K562 (cell line): ENCODE data around the gene RRP9.

Experiments used
- BACH1 ChIP-seq: fragments of 200-800 bp; sonication (Bioruptor generic); IDR thresholded peaks from 2 replicates; pipeline ENCODE4 v1.6.1; 2016; ENCODE audit warnings: missing genetic modification characterization, missing compliant biosample characterization
- CUX1 ChIP-seq: fragments of 200-800 bp; sonication (Bioruptor generic); IDR thresholded peaks from 2 replicates; pipeline ENCODE4 v1.6.1; 2016; ENCODE audit warnings: missing genetic modification characterization, missing compliant biosample characterization
- HDAC8 ChIP-seq: fragments of 450-650 bp; IDR thresholded peaks from 2 replicates; pipeline ENCODE4 v1.6.1; 2016; ENCODE audit warnings: mild to moderate bottlenecking, missing genetic modification characterization, moderate library complexity, missing compliant biosample characterization
- SMARCB1 ChIP-seq: IDR thresholded peaks from 2 replicates; pipeline ENCODE4 v1.6.1; 2011; ENCODE audit warnings: improper control_type of control experiment, low read depth; ENCODE audit not compliant: insufficient read length
- TAF1 ChIP-seq: IDR thresholded peaks from 2 replicates; pipeline ENCODE4 v1.6.1; 2011; ENCODE audit warnings: mild to moderate bottlenecking, low read length, moderate library complexity; ENCODE audit not compliant: insufficient read depth, control insufficient read depth, severe bottlenecking; ENCODE audit errors: extremely low read depth
- TCF3 ChIP-seq: sonication (generic); formaldehyde crosslinking; IDR thresholded peaks from 2 replicates; pipeline ENCODE4 v1.4.0; 2020; ENCODE audit warnings: mild to moderate bottlenecking, missing genetic modification reagents
- TCF7L2 ChIP-seq: fragments of 150-350 bp; IDR thresholded peaks from 2 replicates; pipeline ENCODE4 v1.6.1; 2016; ENCODE audit warnings: low read depth, mild to moderate bottlenecking, low read length, moderate library complexity
- TRIM25 ChIP-seq: fragments of 450-650 bp; IDR thresholded peaks from 2 replicates; pipeline ENCODE4 v1.7.0; 2016; ENCODE audit warnings: borderline replicate concordance
- YY1 ChIP-seq, 3 experiments: IDR thresholded peaks; 2 replicates each; pipeline ENCODE4 v1.6.1; 2011; ENCODE audit warnings: low read length in 2 of 3, mild to moderate bottlenecking in 2 of 3, moderate library complexity in 2 of 3, borderline replicate concordance in 1 of 3, control low read depth in 1 of 3, low read depth in 1 of 3; ENCODE audit not compliant: insufficient read depth in 3 of 3, insufficient replicate concordance in 2 of 3, control insufficient read depth in 1 of 3, insufficient read length in 1 of 3; ENCODE audit errors: extremely low read depth in 1 of 3
- ZNF282 ChIP-seq: sonication (generic); formaldehyde crosslinking; IDR thresholded peaks from 2 replicates; pipeline ENCODE4 v1.8.1; 2023; ENCODE audit warnings: missing genetic modification reagents
- TF ChIP-seq, protein P1 (sequence below), 3 experiments: IDR thresholded peaks in 2 of 3; conservative IDR thresholded peaks in 1 of 3; 2 replicates each; pipeline ENCODE4 v1.5.1; 2011 to 2012; ENCODE audit warnings: low read length in 3 of 3, mild to moderate bottlenecking in 3 of 3, control low read depth in 2 of 3, improper control_type of control experiment in 1 of 3, inconsistent platforms in 1 of 3, low read depth in 1 of 3, mixed read lengths in 1 of 3, moderate library complexity in 1 of 3; ENCODE audit not compliant: insufficient read depth in 2 of 3
- TF ChIP-seq, protein P2 (sequence below): sonication (generic); formaldehyde crosslinking; IDR thresholded peaks from 2 replicates; pipeline ENCODE4 v1.5.0; 2020; ENCODE audit warnings: missing genetic modification reagents
- TF ChIP-seq, protein P3 (sequence below): sonication (generic); formaldehyde crosslinking; IDR thresholded peaks from 2 replicates; pipeline ENCODE4 v1.8.0; 2022; ENCODE audit warnings: mild to moderate bottlenecking, low read depth, missing genetic modification reagents
- TF ChIP-seq, protein P4 (sequence below): fragments of 450-650 bp; IDR thresholded peaks from 2 replicates; pipeline ENCODE4 v1.6.1; 2016; ENCODE audit warnings: borderline replicate concordance

GRCh38 chr3:51887620-51888019, 54.1 kb downstream of the RRP9 start:
- TF ChIP-seq, protein P1, sequence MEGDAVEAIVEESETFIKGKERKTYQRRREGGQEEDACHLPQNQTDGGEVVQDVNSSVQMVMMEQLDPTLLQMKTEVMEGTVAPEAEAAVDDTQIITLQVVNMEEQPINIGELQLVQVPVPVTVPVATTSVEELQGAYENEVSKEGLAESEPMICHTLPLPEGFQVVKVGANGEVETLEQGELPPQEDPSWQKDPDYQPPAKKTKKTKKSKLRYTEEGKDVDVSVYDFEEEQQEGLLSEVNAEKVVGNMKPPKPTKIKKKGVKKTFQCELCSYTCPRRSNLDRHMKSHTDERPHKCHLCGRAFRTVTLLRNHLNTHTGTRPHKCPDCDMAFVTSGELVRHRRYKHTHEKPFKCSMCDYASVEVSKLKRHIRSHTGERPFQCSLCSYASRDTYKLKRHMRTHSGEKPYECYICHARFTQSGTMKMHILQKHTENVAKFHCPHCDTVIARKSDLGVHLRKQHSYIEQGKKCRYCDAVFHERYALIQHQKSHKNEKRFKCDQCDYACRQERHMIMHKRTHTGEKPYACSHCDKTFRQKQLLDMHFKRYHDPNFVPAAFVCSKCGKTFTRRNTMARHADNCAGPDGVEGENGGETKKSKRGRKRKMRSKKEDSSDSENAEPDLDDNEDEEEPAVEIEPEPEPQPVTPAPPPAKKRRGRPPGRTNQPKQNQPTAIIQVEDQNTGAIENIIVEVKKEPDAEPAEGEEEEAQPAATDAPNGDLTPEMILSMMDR (IDR thresholded peaks at IDR 0.05 in 2 of 3, conservative IDR thresholded peaks at IDR 0.05 in 1 of 3; ENCODE audit: insufficient read depth in 2 of 3, low read depth in 1 of 3, low read length in 3 of 3): no peak
- TF ChIP-seq, protein P2, sequence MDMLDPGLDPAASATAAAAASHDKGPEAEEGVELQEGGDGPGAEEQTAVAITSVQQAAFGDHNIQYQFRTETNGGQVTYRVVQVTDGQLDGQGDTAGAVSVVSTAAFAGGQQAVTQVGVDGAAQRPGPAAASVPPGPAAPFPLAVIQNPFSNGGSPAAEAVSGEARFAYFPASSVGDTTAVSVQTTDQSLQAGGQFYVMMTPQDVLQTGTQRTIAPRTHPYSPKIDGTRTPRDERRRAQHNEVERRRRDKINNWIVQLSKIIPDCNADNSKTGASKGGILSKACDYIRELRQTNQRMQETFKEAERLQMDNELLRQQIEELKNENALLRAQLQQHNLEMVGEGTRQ: no peak
- TF ChIP-seq HDAC8 (tag): no peak
- no peak for TF ChIP-seq TCF7L2
- no peak for TF ChIP-seq TCF3 (CRISPR knock-in tag)
- no peak for TF ChIP-seq TRIM25
- TF ChIP-seq, protein P3, sequence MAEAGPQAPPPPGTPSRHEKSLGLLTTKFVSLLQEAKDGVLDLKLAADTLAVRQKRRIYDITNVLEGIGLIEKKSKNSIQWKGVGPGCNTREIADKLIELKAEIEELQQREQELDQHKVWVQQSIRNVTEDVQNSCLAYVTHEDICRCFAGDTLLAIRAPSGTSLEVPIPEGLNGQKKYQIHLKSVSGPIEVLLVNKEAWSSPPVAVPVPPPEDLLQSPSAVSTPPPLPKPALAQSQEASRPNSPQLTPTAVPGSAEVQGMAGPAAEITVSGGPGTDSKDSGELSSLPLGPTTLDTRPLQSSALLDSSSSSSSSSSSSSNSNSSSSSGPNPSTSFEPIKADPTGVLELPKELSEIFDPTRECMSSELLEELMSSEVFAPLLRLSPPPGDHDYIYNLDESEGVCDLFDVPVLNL (CRISPR knock-in tag): no peak
- TF ChIP-seq TAF1: no peak
- no peak for TF ChIP-seq ZNF282
- TF ChIP-seq CUX1 (CRISPR knock-in tag): no peak
- TF ChIP-seq, protein P4, sequence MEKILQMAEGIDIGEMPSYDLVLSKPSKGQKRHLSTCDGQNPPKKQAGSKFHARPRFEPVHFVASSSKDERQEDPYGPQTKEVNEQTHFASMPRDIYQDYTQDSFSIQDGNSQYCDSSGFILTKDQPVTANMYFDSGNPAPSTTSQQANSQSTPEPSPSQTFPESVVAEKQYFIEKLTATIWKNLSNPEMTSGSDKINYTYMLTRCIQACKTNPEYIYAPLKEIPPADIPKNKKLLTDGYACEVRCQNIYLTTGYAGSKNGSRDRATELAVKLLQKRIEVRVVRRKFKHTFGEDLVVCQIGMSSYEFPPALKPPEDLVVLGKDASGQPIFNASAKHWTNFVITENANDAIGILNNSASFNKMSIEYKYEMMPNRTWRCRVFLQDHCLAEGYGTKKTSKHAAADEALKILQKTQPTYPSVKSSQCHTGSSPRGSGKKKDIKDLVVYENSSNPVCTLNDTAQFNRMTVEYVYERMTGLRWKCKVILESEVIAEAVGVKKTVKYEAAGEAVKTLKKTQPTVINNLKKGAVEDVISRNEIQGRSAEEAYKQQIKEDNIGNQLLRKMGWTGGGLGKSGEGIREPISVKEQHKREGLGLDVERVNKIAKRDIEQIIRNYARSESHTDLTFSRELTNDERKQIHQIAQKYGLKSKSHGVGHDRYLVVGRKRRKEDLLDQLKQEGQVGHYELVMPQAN: no peak
- no peak for TF ChIP-seq SMARCB1
- no peak for TF ChIP-seq BACH1 (tag)
- no peak for TF ChIP-seq YY1 (IDR thresholded peaks at IDR 0.05; ENCODE audit: borderline replicate concordance in 1 of 3, control insufficient read depth in 1 of 3, extremely low read depth in 1 of 3, insufficient read depth in 3 of 3, insufficient read length in 1 of 3, insufficient replicate concordance in 2 of 3, low read depth in 1 of 3, low read length in 2 of 3)
